Transverse colon (tissue), 4 donors: Measurements from ENCODE around the gene PRR19. TPM values are rescaled to one million over a fixed set of nuclear protein-coding genes. Genes with fewer than 3 reads are reported as not detected.
A peak's percentile ranks its signal among the peaks of the same experiment; 100 is the strongest.

Experiments
- DNase-seq: peaks from one replicate; pipeline ENCODE4 v3.0.0-alpha.2; 2019
- H3K27ac ChIP-seq, 4 donors: fragments of 200-600 bp; sonication (generic); 2 replicates each; pipeline ENCODE4 v1.5.1; 2016 to 2018; ENCODE audit warnings: inconsistent platforms in 4 of 4
- H3K27me3 ChIP-seq: fragments of 200-600 bp; sonication (generic); 2 replicates; pipeline ENCODE4 v1.5.1; 2017; ENCODE audit warnings: inconsistent platforms
- H3K36me3 ChIP-seq, 4 donors: fragments of 200-600 bp; sonication (generic); 2 replicates each; pipeline ENCODE4 v1.5.1; 2017 to 2019; ENCODE audit warnings: inconsistent platforms in 4 of 4
- H3K4me1 ChIP-seq, 4 donors: fragments of 200-600 bp; sonication (generic); 2 replicates each; pipeline ENCODE4 v1.5.1; 2017 to 2020; ENCODE audit warnings: inconsistent platforms in 4 of 4
- H3K4me3 ChIP-seq, 4 donors: fragments of 200-600 bp; sonication (generic); 1 replicate in 1 of 4; 2 replicates in 3 of 4; pipeline versions ENCODE4 v1.5.1 to v1.6.1; 2017 to 2019; ENCODE audit warnings: inconsistent platforms in 4 of 4
- H3K9me3 ChIP-seq, 2 donors: fragments of 200-600 bp; sonication (generic); 2 replicates each; pipeline ENCODE4 v1.5.1; 2017 to 2019; ENCODE audit warnings: inconsistent platforms in 2 of 2
- EP300 ChIP-seq: sonication (generic); formaldehyde crosslinking; IDR thresholded peaks from one replicate; pipeline ENCODE4 v1.6.1; 2017; ENCODE audit warnings: antibody characterized with exemption, low read depth
- POLR2A ChIP-seq: fragments of 450-650 bp; IDR thresholded peaks from one replicate; pipeline ENCODE4 v1.6.1; 2016; ENCODE audit warnings: antibody characterized with exemption, mild to moderate bottlenecking, moderate library complexity
- POLR2AphosphoS5 ChIP-seq, 3 donors: sonication (generic); formaldehyde crosslinking; IDR thresholded peaks; one replicate each; pipeline ENCODE4 v1.6.1; 2016; ENCODE audit warnings: antibody characterized with exemption in 3 of 3
- WGBS, 2 donors: methylation state at CpG; one replicate each; pipeline ENCODE4 v1.1.5; 2018; ENCODE audit warnings: low coverage in 1 of 2; 5-methylcytosine and 5-hydroxymethylcytosine counted together
- in situ Hi-C, 4 donors: fragments of 200-750 bp; cut with MboI; loops; one replicate each; pipeline versions ENCODE4 v1.15.0 to v1.15.1; 2017; ENCODE audit warnings: low sequenced_read_pairs in 3 of 4, low pct_ligation_motif_present in 1 of 4, low pct_unique_long_range_greater_than_20kb in 1 of 4
- intact Hi-C: fragments of 100-400 bp; cut with DNase I; formaldehyde crosslinking; loops from one replicate; pipeline ENCODE4 v1.15.1; 2023; ENCODE audit warnings: low total_unique reads
- total RNA-seq, 4 donors: library from RNA; depleted of rRNA; stranded (reverse); fragments of >200 nt; gene quantifications; one replicate each; pipeline ENCODE4 v1.1.0, GENCODE V29; 2016
- TF ChIP-seq, protein P1 (sequence below), 5 experiments: fragments of 200-600 bp in 3 of 5; fragments of 450-650 bp in 2 of 5; sonication (generic) in 3 of 5; IDR thresholded peaks; 1 replicate in 2 of 5; 2 replicates in 3 of 5; pipeline ENCODE4 v1.5.1; 2016 to 2017; ENCODE audit warnings: antibody characterized with exemption in 5 of 5, inconsistent platforms in 3 of 5, mild to moderate bottlenecking in 2 of 5, moderate library complexity in 1 of 5

The PRR19 gene
- total RNA-seq, 4 donors from 2014 or later = 0.41 to 0.79 TPM; not detected in 2

DNA sequence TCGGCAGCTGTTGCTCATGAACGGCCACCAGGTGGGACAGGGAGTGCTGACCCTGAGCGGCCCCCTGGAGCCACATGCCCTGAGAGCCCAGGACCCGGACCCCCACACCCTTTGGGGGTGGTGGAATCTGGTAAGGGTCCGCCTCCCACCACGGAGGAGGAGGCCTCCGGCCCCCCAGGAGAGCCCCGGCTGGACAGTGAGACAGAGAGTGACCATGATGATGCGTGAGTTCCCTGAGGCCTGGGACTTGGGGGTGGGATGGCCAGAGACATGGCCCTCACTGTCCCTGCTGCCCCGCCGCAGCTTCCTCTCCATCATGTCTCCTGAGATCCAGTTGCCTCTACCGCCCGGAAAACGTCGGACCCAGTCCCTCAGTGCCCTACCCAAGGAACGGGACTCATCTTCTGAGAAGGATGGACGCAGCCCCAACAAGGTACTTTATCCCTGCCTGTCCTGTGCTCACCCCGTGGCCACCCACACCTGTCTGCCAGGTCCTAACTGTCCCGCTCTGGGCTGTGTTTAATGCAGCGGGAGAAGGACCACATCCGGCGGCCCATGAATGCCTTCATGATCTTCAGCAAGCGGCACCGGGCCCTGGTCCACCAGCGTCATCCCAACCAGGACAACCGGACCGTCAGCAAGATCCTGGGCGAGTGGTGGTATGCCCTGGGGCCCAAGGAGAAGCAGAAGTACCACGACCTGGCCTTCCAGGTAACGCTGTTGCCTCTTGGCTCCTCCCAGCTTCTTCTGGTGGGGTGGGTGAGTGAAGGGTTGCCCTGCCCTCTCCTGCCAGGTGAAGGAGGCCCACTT lies 14.7 kb upstream of the PRR19 start:
- no peaks in the 10 kb centered on the region for H3K9me3 ChIP-seq
- peaks cover 26 to 50% (median 42%) of the 10 kb centered on the region in 4 donors for H3K4me1 ChIP-seq
- peaks cover 0 to 16% (median 4%) of the 10 kb centered on the region in 4 donors for H3K36me3 ChIP-seq
- no peak for DNase-seq
- no peak for TF ChIP-seq EP300
- in situ Hi-C loops = no loop called here
- H3K27ac ChIP-seq = peak overlapping the region; percentile 17 to 87 (median 83)
- H3K4me3 ChIP-seq = no peak overlapping the region
- intact Hi-C loops = no loop called here
- WGBS, 2 donors = 89% methylated on average over 22 of the region's 30 CpGs; no CpG with 5 or more reads in 1 of the 2 donors
- H3K27me3 ChIP-seq = no peaks in the 10 kb centered on the region

DNA sequence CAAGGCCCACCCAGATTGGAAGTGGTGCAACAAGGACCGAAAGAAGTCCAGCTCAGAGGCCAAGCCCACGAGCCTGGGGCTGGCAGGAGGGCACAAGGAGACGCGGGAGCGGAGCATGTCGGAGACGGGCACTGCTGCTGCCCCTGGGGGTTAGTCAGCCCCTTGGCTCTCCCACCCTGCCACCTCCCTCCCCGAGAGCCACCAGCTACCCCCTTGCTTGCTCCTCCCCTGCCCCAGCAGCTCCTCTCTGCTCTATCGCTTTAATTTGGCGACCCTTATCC lies 14.2 kb upstream of the PRR19 start:
- intact Hi-C loops (no loop called here), in situ Hi-C loops (no loop called here)
- TF ChIP-seq EP300 (no peak), POLR2AphosphoS5 (IDR thresholded peaks at IDR 0.05) (no peak), POLR2A (no peak)
- TF ChIP-seq, protein P1, sequence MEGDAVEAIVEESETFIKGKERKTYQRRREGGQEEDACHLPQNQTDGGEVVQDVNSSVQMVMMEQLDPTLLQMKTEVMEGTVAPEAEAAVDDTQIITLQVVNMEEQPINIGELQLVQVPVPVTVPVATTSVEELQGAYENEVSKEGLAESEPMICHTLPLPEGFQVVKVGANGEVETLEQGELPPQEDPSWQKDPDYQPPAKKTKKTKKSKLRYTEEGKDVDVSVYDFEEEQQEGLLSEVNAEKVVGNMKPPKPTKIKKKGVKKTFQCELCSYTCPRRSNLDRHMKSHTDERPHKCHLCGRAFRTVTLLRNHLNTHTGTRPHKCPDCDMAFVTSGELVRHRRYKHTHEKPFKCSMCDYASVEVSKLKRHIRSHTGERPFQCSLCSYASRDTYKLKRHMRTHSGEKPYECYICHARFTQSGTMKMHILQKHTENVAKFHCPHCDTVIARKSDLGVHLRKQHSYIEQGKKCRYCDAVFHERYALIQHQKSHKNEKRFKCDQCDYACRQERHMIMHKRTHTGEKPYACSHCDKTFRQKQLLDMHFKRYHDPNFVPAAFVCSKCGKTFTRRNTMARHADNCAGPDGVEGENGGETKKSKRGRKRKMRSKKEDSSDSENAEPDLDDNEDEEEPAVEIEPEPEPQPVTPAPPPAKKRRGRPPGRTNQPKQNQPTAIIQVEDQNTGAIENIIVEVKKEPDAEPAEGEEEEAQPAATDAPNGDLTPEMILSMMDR (IDR thresholded peaks at IDR 0.05) = no peak
- H3K4me3 ChIP-seq = no peak overlapping the region
- no peak overlapping the region for H3K27ac ChIP-seq
- H3K4me1 ChIP-seq = peaks cover 21 to 46% (median 38%) of the 10 kb centered on the region in 4 donors
- H3K27me3 ChIP-seq = no peaks in the 10 kb centered on the region
- no peak for DNase-seq
- H3K9me3 ChIP-seq = no peaks in the 10 kb centered on the region
- WGBS, 2 donors = 96% methylated on average over 10 of the region's 10 CpGs; no CpG with 5 or more reads in 1 of the 2 donors
- H3K36me3 ChIP-seq = peaks cover 0 to 16% (median 4%) of the 10 kb centered on the region in 4 donors

DNA sequence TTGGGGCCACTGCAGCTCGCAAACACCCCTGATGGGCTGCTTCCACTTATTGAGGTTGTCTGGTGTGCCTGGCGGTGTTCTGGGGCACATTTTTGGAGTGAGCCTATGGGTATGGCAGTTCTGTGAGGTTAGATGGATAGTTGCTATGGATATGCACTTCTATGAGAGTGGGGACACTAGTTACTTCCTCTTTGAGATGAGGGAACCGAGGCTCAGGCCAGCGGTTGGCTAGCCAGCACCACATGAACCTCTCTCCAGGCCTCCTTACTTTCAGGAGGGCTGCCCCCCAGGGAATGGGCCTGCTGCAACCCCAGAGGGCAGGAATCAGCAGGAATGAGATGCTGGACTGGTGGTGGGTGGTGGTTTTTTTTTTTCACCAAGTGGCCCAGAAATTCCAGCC lies 13.5 kb upstream of the PRR19 start:
- Histone ChIP-seq H3K27ac (no peak overlapping the region), H3K4me1 (peaks cover 16 to 40% (median 32%) of the 10 kb centered on the region in 4 donors), H3K9me3 (no peaks in the 10 kb centered on the region), H3K36me3 (peaks cover 0 to 20% (median 4%) of the 10 kb centered on the region in 4 donors), H3K27me3 (no peaks in the 10 kb centered on the region), H3K4me3 (no peak overlapping the region)
- no peak for DNase-seq
- 96% methylated on average over 4 of the region's 4 CpGs; no CpG with 5 or more reads in 1 of the 2 donors for WGBS, 2 donors
- intact Hi-C loops (no loop called here), in situ Hi-C loops (no loop called here)
- TF ChIP-seq EP300 (no peak), POLR2A (no peak), POLR2AphosphoS5 (IDR thresholded peaks at IDR 0.05) (no peak)
- TF ChIP-seq, protein P1 (IDR thresholded peaks at IDR 0.05) = no peak

DNA sequence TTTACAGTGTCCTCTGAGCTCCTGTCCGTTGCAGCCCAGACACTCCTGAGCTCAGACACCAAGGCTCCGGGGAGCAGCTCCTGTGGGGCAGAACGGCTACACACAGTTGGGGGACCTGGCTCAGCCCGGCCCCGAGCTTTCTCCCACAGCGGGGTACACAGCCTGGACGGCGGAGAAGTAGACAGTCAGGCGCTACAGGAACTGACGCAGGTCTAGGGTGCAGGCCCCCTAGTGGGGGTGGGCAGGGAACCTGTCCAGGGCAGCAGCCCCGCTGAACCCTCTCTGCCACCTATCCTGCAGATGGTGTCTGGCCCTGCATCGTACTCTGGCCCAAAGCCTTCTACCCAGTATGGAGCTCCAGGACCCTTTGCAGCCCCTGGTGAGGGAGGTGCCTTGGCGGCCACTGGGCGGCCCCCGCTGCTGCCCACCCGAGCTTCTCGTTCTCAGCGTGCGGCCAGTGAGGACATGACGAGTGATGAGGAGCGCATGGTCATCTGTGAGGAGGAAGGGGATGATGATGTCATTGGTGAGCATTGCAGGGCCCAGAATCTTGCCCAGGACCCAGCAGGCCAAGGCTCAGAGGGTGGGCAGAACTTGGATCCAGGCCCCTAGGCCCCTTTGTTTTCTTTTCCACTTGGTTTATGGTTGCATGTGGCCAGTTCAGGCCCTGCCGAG lies 12.9 kb upstream of the PRR19 start:
- H3K36me3 ChIP-seq = peaks cover 0 to 25% (median 4%) of the 10 kb centered on the region in 4 donors

More for the DNA sequence above, 12.9 kb upstream of the PRR19 start:
- Histone ChIP-seq H3K27me3 (no peaks in the 10 kb centered on the region), H3K27ac (no peak overlapping the region), H3K4me3 (no peak overlapping the region), H3K9me3 (no peaks in the 10 kb centered on the region), H3K4me1 (peaks cover 16 to 40% (median 32%) of the 10 kb centered on the region in 4 donors)
- in situ Hi-C loops = no loop called here
- 89% methylated on average over 22 of the region's 22 CpGs; no CpG with 5 or more reads in 1 of the 2 donors for WGBS, 2 donors
- intact Hi-C loops = no loop called here
- TF ChIP-seq, protein P1 (IDR thresholded peaks at IDR 0.05) = no peak
- TF ChIP-seq POLR2AphosphoS5 (IDR thresholded peaks at IDR 0.05) (no peak), EP300 (no peak), POLR2A (no peak)
- no peak for DNase-seq
